NCI-H1930 (cell line): ENCODE measurements around the gene ZNF606.
"Not testable (repeated sequence)": the region's sequence is repeated elsewhere in the genome, so short reads cannot be mapped to it uniquely, and the experiment has no call there.

ENCODE experiments used
- DNase-seq, 2 experiments: peaks; one replicate each; lab custom pipeline; 2025; lab: John Stamatoyannopoulos, UW

The ZNF606 gene

GRCh38 chr19:58010507-58010906, 7.9 kb upstream of the ZNF606 start:
- no peak for DNase-seq

GRCh38 chr19:58009666-58010301, 7.2 kb upstream of the ZNF606 start:
- peak; percentile 93 to 97 for DNase-seq

DNA sequence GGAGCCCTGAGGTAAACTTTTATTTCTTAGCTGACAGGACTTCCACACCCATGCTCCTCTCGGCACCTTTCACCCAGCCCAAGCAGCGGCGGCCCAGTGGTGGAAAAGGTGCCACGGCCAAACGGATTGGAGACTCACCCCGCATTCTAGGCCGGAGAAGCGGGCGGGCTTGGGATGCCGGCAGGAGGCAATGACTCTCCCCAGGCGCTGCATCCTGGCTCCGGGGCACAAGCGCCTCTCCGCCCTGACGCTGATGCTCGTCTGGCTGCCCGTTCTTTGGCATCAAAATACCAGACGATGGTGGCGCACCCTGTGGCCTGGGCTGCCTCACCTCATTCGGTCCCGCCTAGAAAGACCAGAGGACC, 6.7 kb upstream of the ZNF606 start:
- no peak for DNase-seq

- DNase-seq: not testable (repeated sequence)
These were observed 6.3 kb upstream of the ZNF606 start for GRCh38 chr19:58008877-58009276.

DNA sequence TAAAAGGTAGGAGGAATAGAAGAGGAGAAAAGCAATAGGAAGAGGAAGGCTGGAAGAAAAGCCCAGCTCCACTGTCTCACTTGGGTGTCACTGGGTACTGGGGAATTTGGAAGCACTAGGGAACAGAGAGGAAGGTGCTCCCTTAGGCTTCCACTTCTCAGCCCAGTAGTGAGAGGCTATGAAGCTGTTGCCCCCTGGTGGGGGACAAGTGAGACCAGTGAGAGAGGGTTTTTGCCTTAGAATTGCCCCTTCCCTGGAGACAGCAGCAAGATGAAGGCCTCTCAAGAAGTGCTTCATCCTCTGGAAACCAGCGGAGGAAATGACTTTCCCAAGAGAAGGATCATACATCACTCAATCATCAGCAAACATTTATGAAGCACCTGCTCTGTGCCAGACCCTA, 4.7 kb upstream of the ZNF606 start:
- DNase-seq: peak; percentile 12 to 41

GRCh38 chr19:58003174-58003828, 681 bp upstream of the ZNF606 start:
- no peak for DNase-seq

GRCh38 chr19:58001895-58002369, 688 bp downstream of the ZNF606 start:
- no peak for DNase-seq

DNA sequence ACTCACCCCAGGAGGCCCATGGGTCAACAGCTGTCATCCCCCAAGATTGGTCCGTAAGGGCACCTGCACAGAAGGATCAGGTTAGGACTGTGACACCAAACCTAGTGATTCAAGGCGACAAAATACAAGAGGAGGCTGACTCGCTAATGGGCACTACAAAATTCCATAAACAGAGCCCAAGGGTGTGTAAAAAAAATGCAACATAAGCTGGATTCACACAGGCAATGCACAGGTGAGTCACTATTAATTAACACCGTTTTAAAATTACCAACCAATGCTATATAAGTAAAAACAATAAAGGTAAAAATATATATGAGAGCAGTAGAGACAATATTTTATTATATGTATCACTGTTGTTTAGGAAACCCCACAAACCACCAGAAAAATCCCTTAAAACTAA, 1.9 kb downstream of the ZNF606 start:
- DNase-seq: no peak

GRCh38 chr19:57992841-57993240, 9.8 kb downstream of the ZNF606 start:
- no peak for DNase-seq

DNA sequence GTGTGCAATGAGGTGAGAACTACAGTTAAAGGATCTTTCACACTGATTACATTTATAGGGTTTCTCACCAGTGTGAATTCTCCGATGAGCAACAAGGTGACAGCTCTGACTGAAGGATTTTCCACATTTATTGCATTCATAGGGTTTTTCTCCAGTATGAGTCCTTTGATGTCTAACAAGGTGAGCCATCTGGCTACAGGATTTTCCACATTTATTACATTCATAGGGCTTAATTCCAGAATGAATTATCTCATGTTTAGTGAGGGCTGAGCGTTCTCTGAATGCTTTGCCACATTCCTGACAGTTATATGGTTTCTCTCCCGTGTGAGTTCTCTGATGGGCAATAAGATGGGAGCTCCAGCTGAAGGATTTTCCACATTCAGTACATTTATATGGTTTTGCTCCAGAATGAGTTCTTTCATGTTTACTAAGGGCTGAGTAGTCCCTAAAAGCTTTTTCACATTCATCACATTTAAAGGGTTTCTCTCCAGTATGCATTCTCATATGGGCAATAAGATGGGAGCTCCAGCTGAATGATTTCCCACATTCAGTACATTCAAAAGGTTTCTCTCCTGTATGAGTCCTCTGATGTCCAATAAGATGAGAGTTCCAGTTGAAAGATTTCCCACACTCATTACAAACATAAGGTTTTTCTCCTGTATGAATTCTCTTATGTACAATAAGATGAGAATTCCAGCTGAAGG, 23.9 kb downstream of the ZNF606 start:
- no peak for DNase-seq

- no peak for DNase-seq
These were observed 28.2 kb downstream of the ZNF606 start, which contains the start of gene C19orf18 for GRCh38 chr19:57974434-57974833. Gene C19orf18, minus strand, starts transcription at chr19:57974534. Its CDS starts 102 bp downstream, at chr19:57974432.

GRCh38 chr19:57964761-57965160, 37.9 kb downstream of the ZNF606 start:
- peak in 1 of 2 experiments; percentile 31 for DNase-seq

- DNase-seq: no peak
These were observed 40.8 kb downstream of the ZNF606 start for GRCh38 chr19:57961785-57962184.

DNA sequence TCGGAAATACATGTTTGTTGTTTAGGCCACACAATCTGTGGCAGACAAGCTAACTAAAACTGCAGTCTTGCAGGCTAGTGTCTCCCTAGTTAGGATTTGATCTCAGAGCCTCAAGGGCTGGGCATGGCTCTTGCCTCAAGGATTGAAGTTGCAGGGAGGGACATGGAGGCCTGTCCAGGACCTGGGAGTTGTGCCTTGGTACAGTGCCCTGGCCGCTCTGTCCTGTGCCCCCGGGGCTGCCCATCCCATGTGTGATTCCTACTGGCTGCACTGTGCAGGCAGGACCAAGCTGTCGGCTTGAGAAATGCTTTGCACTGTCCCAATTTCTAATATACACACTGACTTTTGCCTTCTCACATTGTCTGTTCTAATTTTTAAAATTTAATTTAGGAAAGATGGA, 47.6 kb downstream of the ZNF606 start:
- DNase-seq: no peak

DNA sequence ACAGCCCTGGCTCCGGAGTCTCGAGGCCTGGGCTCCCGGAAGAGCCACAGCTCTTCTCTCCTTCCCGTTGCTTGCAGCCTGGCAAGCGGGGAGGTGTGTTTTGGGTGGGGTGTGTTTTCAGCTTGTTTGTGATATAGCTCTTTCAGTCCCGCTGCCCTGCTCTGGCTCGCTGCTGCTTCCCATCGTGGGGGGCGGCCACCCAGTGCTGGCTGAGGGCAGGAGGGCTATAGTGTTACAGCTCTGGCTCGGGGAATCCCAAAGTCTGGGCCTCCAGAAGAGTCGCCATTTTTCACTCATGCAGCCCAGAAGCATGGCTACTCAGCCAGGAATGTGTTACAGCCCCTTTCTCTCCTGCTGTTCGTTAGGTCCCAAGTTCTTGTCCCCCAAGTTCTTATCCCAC, 52.9 kb downstream of the ZNF606 start:
- no peak for DNase-seq

DNA sequence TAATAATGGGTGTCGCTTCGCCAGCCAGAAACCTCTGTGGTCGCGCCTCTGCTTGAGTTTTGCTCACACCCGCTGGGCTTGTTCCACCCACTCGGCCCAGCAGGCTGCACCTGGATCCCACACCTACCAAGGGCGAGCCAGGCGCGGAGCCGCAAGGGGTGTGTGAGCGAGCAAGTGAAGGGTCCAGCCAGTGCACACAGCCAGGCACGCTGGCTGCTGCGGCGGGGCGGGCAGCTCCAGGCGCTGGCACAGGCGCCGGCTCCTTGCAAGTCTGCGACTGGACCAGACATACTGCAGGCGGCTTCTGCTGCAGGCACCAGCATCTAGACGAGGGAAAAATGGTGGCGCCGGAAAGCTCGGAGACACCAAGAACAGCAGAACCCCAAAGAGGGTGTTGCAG, 53.3 kb downstream of the ZNF606 start:
- no peak for DNase-seq

DNA sequence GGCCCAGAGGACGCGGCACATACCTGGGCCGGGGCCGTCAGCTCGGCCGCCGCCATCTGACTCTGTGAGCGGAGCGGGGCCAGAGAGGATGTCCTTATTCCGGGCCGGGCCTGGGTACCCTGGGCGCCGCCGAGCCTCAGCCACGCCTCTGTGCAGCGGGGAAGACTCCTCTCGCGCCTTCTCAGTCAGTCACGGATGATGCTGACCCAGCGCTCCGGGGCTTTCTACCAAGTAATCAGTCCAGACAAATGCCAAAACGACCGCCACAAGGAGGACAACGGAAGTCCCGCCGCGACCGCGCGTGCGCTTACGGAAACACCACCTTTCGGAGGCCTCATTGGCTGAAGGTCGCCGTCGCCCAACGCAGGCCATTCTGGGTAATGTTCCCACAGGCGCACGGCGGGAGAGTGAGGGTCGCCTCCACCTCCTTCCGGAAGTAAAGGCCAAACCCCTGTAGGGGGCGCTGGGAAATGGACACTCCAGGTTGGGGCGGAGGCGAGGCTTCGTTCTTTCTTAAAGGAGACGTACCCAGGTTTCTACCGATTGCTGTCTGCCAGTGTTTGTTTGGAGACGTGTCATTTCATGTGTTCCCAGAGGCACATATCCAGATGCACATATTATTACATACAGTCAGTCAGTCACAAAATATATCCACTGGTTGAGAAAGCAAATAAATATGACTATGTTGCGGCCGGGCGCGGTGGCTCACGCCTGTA, 55.0 kb downstream of the ZNF606 start, which contains the start of gene ZNF256:
Gene ZNF256, minus strand, starts transcription at position 288 of the 716 bp plus-strand sequence. Its CDS starts 232 bp downstream, at position 56.
- peak; percentile 98 to 100 for DNase-seq

- DNase-seq: no peak
These were observed 55.6 kb downstream of the ZNF606 start for GRCh38 chr19:57947088-57947418.

GRCh38 chr19:57946316-57946715, 56.3 kb downstream of the ZNF606 start:
- no peak for DNase-seq

DNA sequence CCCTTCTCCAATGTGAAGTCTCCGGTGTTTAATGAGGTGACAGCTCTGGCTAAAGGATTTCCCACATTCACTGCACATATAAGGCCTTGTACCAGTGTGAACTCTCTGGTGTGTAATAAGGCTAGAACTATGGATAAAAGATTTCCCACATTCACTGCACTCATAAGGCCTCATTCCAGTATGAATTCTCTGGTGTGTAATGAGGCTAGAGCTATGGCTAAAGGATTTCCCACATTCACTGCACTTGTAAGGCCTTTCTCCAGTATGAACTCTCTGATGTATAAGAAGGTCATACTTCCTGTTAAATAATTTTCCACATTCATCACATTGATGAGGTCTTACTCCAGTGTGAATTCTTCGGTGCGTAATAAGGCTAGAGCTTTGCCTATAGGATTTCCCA, 61.0 kb downstream of the ZNF606 start:
- no peak for DNase-seq

- no peak for DNase-seq
These were observed 66.9 kb downstream of the ZNF606 start for GRCh38 chr19:57935731-57936130.
